Smooth muscle cell of the coronary artery (primary cell): Measurements from ENCODE around the gene MAP3K8. TPM values are rescaled to one million over a fixed set of nuclear protein-coding genes. Genes with fewer than 3 reads are reported as not detected.

Experiments
- total RNA-seq: library from RNA; depleted of rRNA; stranded (reverse); fragments of >200 nt; gene quantifications from 2 replicates; pipeline ENCODE4 v1.2.3, GENCODE V29; 2014; ENCODE audit warnings: low replicate concordance

MAP3K8 gene
- 5.6 and 15.7 TPM in 2 replicates for total RNA-seq

GRCh38 chr10:30433730-30434272, at the start of gene MAP3K8:
MAP3K8 (plus strand) TSS chr10:30434184; CDS start chr10:30438939, 4,755 bp downstream.

Other genes with a start within 250 kb of the MAP3K8 start
- 7.4 and 8.1 TPM in 2 replicates for gene MTPAP, start 84.9 kb upstream of the MAP3K8 start, total RNA-seq
- gene LYZL2, start 195.6 kb downstream of the MAP3K8 start, total RNA-seq = not detected in 2 replicates